ENCODE data around the gene SOX8.

GRCh38 chr16:991773-992172 lies 10.2 kb downstream of the SOX8 start:
- TF ChIP-seq EZH2 (IDR thresholded peaks at IDR 0.05; ENCODE audit: low read length, missing control alignments) = no peak
- TF ChIP-seq CTCF (conservative IDR thresholded peaks at IDR 0.05 in 1 of 2, IDR thresholded peaks at IDR 0.05 in 1 of 2; ENCODE audit: low read depth in 1 of 2, low read length in 2 of 2) = no peak

Measured in fibroblast of lung (primary cell).